GM10248 (cell line): ENCODE results near the gene TTF1.

Source experiments
- CTCF ChIA-PET: fragments of 300-600 bp; sonication (Branson Sonifier 250); formaldehyde crosslinking; extraction: SDS; loops from one replicate; lab custom pipeline; 2021; ENCODE audit warnings: antibody characterized with exemption; lab: Yijun Ruan, JAX
- POLR2A ChIA-PET: fragments of 350-650 bp; sonication (Branson Sonifier 250); formaldehyde crosslinking; extraction: SDS; loops from one replicate; lab custom pipeline; 2020; ENCODE audit warnings: antibody characterized with exemption; lab: Yijun Ruan, JAX
- DNase-seq: peaks from one replicate; pipeline ENCODE4 v3.0.0; 2012; ENCODE audit errors: extremely low spot score
- CTCF ChIP-seq: IDR thresholded peaks from 2 replicates; pipeline ENCODE4 v1.5.1; 2012; ENCODE audit warnings: mild to moderate bottlenecking, low read depth; ENCODE audit errors: extremely low read depth, missing control alignments, control extremely low read depth

TTF1 gene

GRCh38 chr9:132364068-132364467, 42.6 kb downstream of the TTF1 start:
- POLR2A ChIA-PET = no interaction called here

GRCh38 chr9:132357764-132358163, 48.9 kb downstream of the TTF1 start:
- POLR2A ChIA-PET = no interaction called here
- CTCF ChIA-PET = no interaction called here
- TF ChIP-seq CTCF = no peak
- no peak for DNase-seq

More at GRCh38 chr9:132364068-132364467, 42.6 kb downstream of the TTF1 start:
- CTCF ChIA-PET = no interaction called here
- no peak for DNase-seq
- no peak for TF ChIP-seq CTCF

- POLR2A ChIA-PET = no interaction called here
- no peak for TF ChIP-seq CTCF
- CTCF ChIA-PET = no interaction called here
- no peak for DNase-seq
Measured at GRCh38 chr9:132356324-132356924, 50.2 kb downstream of the TTF1 start.

GRCh38 chr9:132354637-132355355, 51.8 kb downstream of the TTF1 start, which contains the start of gene SETX:
Gene SETX (minus strand): TSS chr9:132354986. CDS start chr9:132349428, 5,558 bp downstream.
- TF ChIP-seq CTCF = no peak
- ChIA-PET CTCF (interaction anchor here (0.7 to 1.6 kb wide), 6 partner anchors 9 to 37 kb away, joined by 3 to 5 read pairs (median 4); no protein-coding TSS in a partner anchor), POLR2A (interaction anchor here (0.6 to 2.3 kb wide), 6 partner anchors 18 to 782 kb away, joined by 3 to 14 read pairs (median 4); no protein-coding TSS in a partner anchor)
- DNase-seq = peak; percentile 100

GRCh38 chr9:132351404-132352045, 55.1 kb downstream of the TTF1 start:
- ChIA-PET CTCF (interaction anchor here (1.5 to 1.6 kb wide), 2 partner anchors 17 to 92 kb away, joined by 3 to 4 read pairs; no protein-coding TSS in a partner anchor), POLR2A (interaction anchor here (1.3 kb wide), 1 partner anchor 31 kb away, joined by 3 read pairs; no protein-coding TSS in a partner anchor)
- TF ChIP-seq CTCF = no peak
- DNase-seq = no peak

GRCh38 chr9:132350861-132351315, 55.8 kb downstream of the TTF1 start:
- ChIA-PET CTCF (interaction anchor here (1.5 to 1.6 kb wide), 2 partner anchors 18 to 91 kb away, joined by 3 to 4 read pairs; no protein-coding TSS in a partner anchor), POLR2A (interaction anchor here (1.3 kb wide), 1 partner anchor 31 kb away, joined by 3 read pairs; no protein-coding TSS in a partner anchor)
- no peak for TF ChIP-seq CTCF
- DNase-seq = peak; percentile 67
